SK-N-SH (cell line): ENCODE data around the gene TRIP4. TPM values are rescaled to one million over a fixed set of nuclear protein-coding genes. Genes with fewer than 3 reads are reported as not detected.

Experiments
- CHD2 ChIP-seq: fragments of 150-350 bp; IDR thresholded peaks from 2 replicates; pipeline ENCODE4 v1.6.1; 2018; ENCODE audit warnings: low read length; ENCODE audit not compliant: partially characterized antibody
- CTCF ChIP-seq: fragments of 200-600 bp; sonication (generic); IDR thresholded peaks from 2 replicates; pipeline ENCODE4 v1.6.1; 2017; ENCODE audit warnings: antibody characterized with exemption, mild to moderate bottlenecking, moderate library complexity
- EP300 ChIP-seq, 2 experiments: IDR thresholded peaks; 2 replicates each; pipeline versions ENCODE4 v1.4.0 to v1.6.1; 2012; ENCODE audit warnings: borderline replicate concordance in 1 of 2, low read depth in 1 of 2, low read length in 1 of 2
- EZH2phosphoT487 ChIP-seq: fragments of 200-600 bp; sonication (generic); IDR thresholded peaks from 2 replicates; pipeline ENCODE4 v1.6.1; 2017; ENCODE audit warnings: low read depth, mixed run types, mild to moderate bottlenecking, antibody characterized with exemption, moderate library complexity, borderline replicate concordance
- FOXJ3 ChIP-seq: sonication (generic); formaldehyde crosslinking; IDR thresholded peaks from 2 replicates; pipeline ENCODE4 v1.5.1; 2020; ENCODE audit warnings: mild to moderate bottlenecking, missing genetic modification reagents
- GABPA ChIP-seq: IDR thresholded peaks from 2 replicates; pipeline ENCODE4 v1.4.0; 2012; ENCODE audit warnings: low read depth, mild to moderate bottlenecking
- GATA2 ChIP-seq: sonication (generic); formaldehyde crosslinking; IDR thresholded peaks from 2 replicates; pipeline ENCODE4 v1.5.0; 2020; ENCODE audit warnings: mild to moderate bottlenecking, missing genetic modification reagents
- IRF3 ChIP-seq: fragments of 150-350 bp; IDR thresholded peaks from 2 replicates; pipeline ENCODE4 v1.6.1; 2016; ENCODE audit warnings: mild to moderate bottlenecking, low read depth, low read length
- MXI1 ChIP-seq: IDR thresholded peaks from 2 replicates; pipeline ENCODE4 v1.6.1; 2012; ENCODE audit warnings: mild to moderate bottlenecking, low read depth, low read length, improper control_type of control experiment
- NRF1 ChIP-seq: IDR thresholded peaks from 2 replicates; pipeline ENCODE4 v1.6.1; 2012; ENCODE audit warnings: low read depth, mild to moderate bottlenecking, low read length
- PBX3 ChIP-seq: IDR thresholded peaks from 2 replicates; pipeline ENCODE4; 2012
- RAD21 ChIP-seq: IDR thresholded peaks from 2 replicates; pipeline ENCODE4 v1.6.1; 2012; ENCODE audit warnings: mild to moderate bottlenecking, low read length
- RFX5 ChIP-seq: IDR thresholded peaks from 2 replicates; pipeline ENCODE4 v1.6.1; 2012; ENCODE audit warnings: mild to moderate bottlenecking, improper control_type of control experiment, low read length
- SMC3 ChIP-seq: IDR thresholded peaks from 2 replicates; pipeline ENCODE4 v1.6.1; 2012; ENCODE audit warnings: low read depth, low read length, improper control_type of control experiment
- TAF1 ChIP-seq: IDR thresholded peaks from 2 replicates; pipeline ENCODE4 v1.6.1; 2012; ENCODE audit warnings: low read depth, mild to moderate bottlenecking, low read length, moderate library complexity, borderline replicate concordance
- TCF12 ChIP-seq: IDR thresholded peaks from 2 replicates; pipeline ENCODE4 v1.4.0; 2012
- TEAD4 ChIP-seq: IDR thresholded peaks from 2 replicates; pipeline ENCODE4 v1.4.0; 2012; ENCODE audit warnings: mild to moderate bottlenecking, borderline replicate concordance; ENCODE audit not compliant: insufficient read depth
- USF2 ChIP-seq: fragments of 150-350 bp; IDR thresholded peaks from 2 replicates; pipeline ENCODE4 v1.6.1; 2017; ENCODE audit warnings: antibody characterized with exemption, low read length, low read depth, borderline replicate concordance
- YY1 ChIP-seq: IDR thresholded peaks from 2 replicates; pipeline ENCODE4 v1.4.0; 2012; ENCODE audit warnings: low read depth, mild to moderate bottlenecking
- polyA plus RNA-seq, 3 experiments: library from polyadenylated mRNA; depleted of rRNA; stranded (reverse); fragments of >200 nt; gene quantifications; 2 replicates each; pipeline ENCODE4 v1.2.3, GENCODE V29; 2012

TRIP4 gene
- polyA plus RNA-seq, 1 of the 3 experiments (the other 2 are of a cell fraction) = 14.5 TPM

GRCh38 chr15:64355944-64356709, 31.5 kb upstream of the TRIP4 start, which contains the start of gene CSNK1G1 (continued):
- peak; percentile 65; the same call in 1 of the 2 replicates for TF ChIP-seq MXI1
- TF ChIP-seq SMC3 = peak; percentile 75
- no peak for TF ChIP-seq EP300 (IDR thresholded peaks at IDR 0.05; ENCODE audit: borderline replicate concordance in 1 of 2, low read depth in 1 of 2, low read length in 1 of 2)
- TF ChIP-seq USF2 = no peak
- no peak for TF ChIP-seq GATA2 (CRISPR knock-in tag)
- TF ChIP-seq CTCF = peak; percentile 68
- TF ChIP-seq RFX5 = no peak
- TF ChIP-seq CHD2 = peak; percentile 94
- TF ChIP-seq IRF3 = no peak
- no peak for TF ChIP-seq TEAD4
- peak; percentile 75 for TF ChIP-seq RAD21
- no peak for TF ChIP-seq EZH2phosphoT487
- no peak for TF ChIP-seq FOXJ3
- TF ChIP-seq TCF12 = no peak
- TF ChIP-seq PBX3 = no peak
- no peak for TF ChIP-seq YY1
- peak; percentile 94 for TF ChIP-seq GABPA
- TF ChIP-seq TAF1 = peak; percentile 64; the same call in 1 of the 2 replicates
- no peak for TF ChIP-seq NRF1
